Transverse colon (tissue), 4 donors: ENCODE measurements around the gene ZDHHC14. TPM values are rescaled to one million over a fixed set of nuclear protein-coding genes. Genes with fewer than 3 reads are reported as not detected.
A peak's percentile ranks its signal among the peaks of the same experiment; 100 is the strongest.
"Not testable (repeated sequence)": the region's sequence is repeated elsewhere in the genome, so short reads cannot be mapped to it uniquely, and the experiment has no call there.

Source experiments
- DNase-seq: peaks from one replicate; pipeline ENCODE4 v3.0.0-alpha.2; 2019
- H3K27ac ChIP-seq, 4 donors: fragments of 200-600 bp; sonication (generic); 2 replicates each; pipeline ENCODE4 v1.5.1; 2016 to 2018; ENCODE audit warnings: inconsistent platforms in 4 of 4
- H3K27me3 ChIP-seq: fragments of 200-600 bp; sonication (generic); 2 replicates; pipeline ENCODE4 v1.5.1; 2017; ENCODE audit warnings: inconsistent platforms
- H3K36me3 ChIP-seq, 4 donors: fragments of 200-600 bp; sonication (generic); 2 replicates each; pipeline ENCODE4 v1.5.1; 2017 to 2019; ENCODE audit warnings: inconsistent platforms in 4 of 4
- H3K4me1 ChIP-seq, 4 donors: fragments of 200-600 bp; sonication (generic); 2 replicates each; pipeline ENCODE4 v1.5.1; 2017 to 2020; ENCODE audit warnings: inconsistent platforms in 4 of 4
- H3K4me3 ChIP-seq, 4 donors: fragments of 200-600 bp; sonication (generic); 1 replicate in 1 of 4; 2 replicates in 3 of 4; pipeline versions ENCODE4 v1.5.1 to v1.6.1; 2017 to 2019; ENCODE audit warnings: inconsistent platforms in 4 of 4
- H3K9me3 ChIP-seq, 2 donors: fragments of 200-600 bp; sonication (generic); 2 replicates each; pipeline ENCODE4 v1.5.1; 2017 to 2019; ENCODE audit warnings: inconsistent platforms in 2 of 2
- EP300 ChIP-seq: sonication (generic); formaldehyde crosslinking; IDR thresholded peaks from one replicate; pipeline ENCODE4 v1.6.1; 2017; ENCODE audit warnings: antibody characterized with exemption, low read depth
- POLR2A ChIP-seq: fragments of 450-650 bp; IDR thresholded peaks from one replicate; pipeline ENCODE4 v1.6.1; 2016; ENCODE audit warnings: antibody characterized with exemption, mild to moderate bottlenecking, moderate library complexity
- POLR2AphosphoS5 ChIP-seq, 3 donors: sonication (generic); formaldehyde crosslinking; IDR thresholded peaks; one replicate each; pipeline ENCODE4 v1.6.1; 2016; ENCODE audit warnings: antibody characterized with exemption in 3 of 3
- WGBS, 2 donors: methylation state at CpG; one replicate each; pipeline ENCODE4 v1.1.5; 2018; ENCODE audit warnings: low coverage in 1 of 2; 5-methylcytosine and 5-hydroxymethylcytosine counted together
- in situ Hi-C, 4 donors: fragments of 200-750 bp; cut with MboI; loops; one replicate each; pipeline versions ENCODE4 v1.15.0 to v1.15.1; 2017; ENCODE audit warnings: low sequenced_read_pairs in 3 of 4, low pct_ligation_motif_present in 1 of 4, low pct_unique_long_range_greater_than_20kb in 1 of 4
- intact Hi-C: fragments of 100-400 bp; cut with DNase I; formaldehyde crosslinking; loops from one replicate; pipeline ENCODE4 v1.15.1; 2023; ENCODE audit warnings: low total_unique reads
- total RNA-seq, 4 donors: library from RNA; depleted of rRNA; stranded (reverse); fragments of >200 nt; gene quantifications; one replicate each; pipeline ENCODE4 v1.1.0, GENCODE V29; 2016
- TF ChIP-seq, protein P1 (sequence below), 5 experiments: fragments of 200-600 bp in 3 of 5; fragments of 450-650 bp in 2 of 5; sonication (generic) in 3 of 5; IDR thresholded peaks; 1 replicate in 2 of 5; 2 replicates in 3 of 5; pipeline ENCODE4 v1.5.1; 2016 to 2017; ENCODE audit warnings: antibody characterized with exemption in 5 of 5, inconsistent platforms in 3 of 5, mild to moderate bottlenecking in 2 of 5, moderate library complexity in 1 of 5

ZDHHC14 gene
- total RNA-seq, 4 donors from 2014 or later = 10.2 to 16.5 (median 12.5) TPM

DNA sequence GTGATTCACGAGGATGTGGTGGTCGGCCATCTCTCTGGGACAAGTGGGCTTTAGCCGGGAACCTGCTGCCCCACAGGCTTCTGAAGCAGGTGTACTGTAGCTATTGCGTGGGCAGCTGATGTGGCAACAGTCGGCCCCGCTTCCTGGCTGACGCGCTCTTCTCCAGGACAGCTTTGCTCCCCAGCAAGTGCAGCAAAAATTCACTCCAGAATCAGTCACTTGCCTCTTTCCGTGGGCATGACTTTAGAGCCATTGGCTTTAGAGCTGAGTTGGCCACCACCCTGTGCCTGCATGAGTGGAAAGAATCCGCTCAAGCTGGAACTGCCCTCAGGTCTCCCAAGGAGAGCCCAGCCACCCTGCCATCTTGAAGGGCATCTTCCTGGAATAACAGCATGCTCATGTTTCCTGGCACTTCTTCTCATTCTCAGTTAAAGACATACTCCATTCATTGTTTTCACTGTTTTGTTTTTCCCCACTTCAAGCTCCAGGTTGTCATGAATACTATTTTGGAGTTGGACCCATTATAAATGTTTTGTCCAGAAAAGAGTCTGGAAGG is 178.3 kb downstream of the ZDHHC14 start:
- Histone ChIP-seq H3K4me1 (peaks cover 0 to 23% (median 8%) of the 10 kb centered on the region in 4 donors), H3K9me3 (no peaks in the 10 kb centered on the region)
- 97 to 100% methylated on average over 1 to 10 of the region's 10 CpGs for WGBS, 2 donors

DNA sequence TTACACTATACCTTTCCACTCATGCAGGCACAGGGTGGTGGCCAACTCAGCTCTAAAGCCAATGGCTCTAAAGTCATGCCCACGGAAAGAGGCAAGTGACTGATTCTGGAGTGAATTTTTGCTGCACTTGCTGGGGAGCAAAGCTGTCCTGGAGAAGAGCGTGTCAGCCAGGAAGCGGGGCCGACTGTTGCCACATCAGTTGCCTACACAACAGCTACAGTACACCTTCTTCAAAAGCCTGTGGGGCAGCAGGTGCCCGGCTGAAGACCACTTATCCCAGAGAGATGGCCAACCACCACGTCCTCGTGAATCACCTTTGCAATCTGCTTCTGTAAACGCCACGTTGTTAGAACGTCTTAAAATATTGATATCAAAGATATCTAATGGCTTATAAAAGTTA is 179.1 kb downstream of the ZDHHC14 start:
- intact Hi-C loops, in situ Hi-C loops, H3K36me3 ChIP-seq, DNase-seq, H3K9me3 ChIP-seq, H3K27me3 ChIP-seq, H3K4me3 ChIP-seq, H3K27ac ChIP-seq: not testable (repeated sequence)
- H3K4me1 ChIP-seq = peaks cover 0 to 23% (median 8%) of the 10 kb centered on the region in 4 donors
- whole genome bisulfite sequencing, 2 donors = 97 to 99% methylated on average over 6 to 10 of the region's 10 CpGs

More for the DNA sequence above, 178.3 kb downstream of the ZDHHC14 start:
- in situ Hi-C loops = no loop called here
- TF ChIP-seq POLR2A = no peak
- TF ChIP-seq EP300 = no peak
- TF ChIP-seq, protein P1, sequence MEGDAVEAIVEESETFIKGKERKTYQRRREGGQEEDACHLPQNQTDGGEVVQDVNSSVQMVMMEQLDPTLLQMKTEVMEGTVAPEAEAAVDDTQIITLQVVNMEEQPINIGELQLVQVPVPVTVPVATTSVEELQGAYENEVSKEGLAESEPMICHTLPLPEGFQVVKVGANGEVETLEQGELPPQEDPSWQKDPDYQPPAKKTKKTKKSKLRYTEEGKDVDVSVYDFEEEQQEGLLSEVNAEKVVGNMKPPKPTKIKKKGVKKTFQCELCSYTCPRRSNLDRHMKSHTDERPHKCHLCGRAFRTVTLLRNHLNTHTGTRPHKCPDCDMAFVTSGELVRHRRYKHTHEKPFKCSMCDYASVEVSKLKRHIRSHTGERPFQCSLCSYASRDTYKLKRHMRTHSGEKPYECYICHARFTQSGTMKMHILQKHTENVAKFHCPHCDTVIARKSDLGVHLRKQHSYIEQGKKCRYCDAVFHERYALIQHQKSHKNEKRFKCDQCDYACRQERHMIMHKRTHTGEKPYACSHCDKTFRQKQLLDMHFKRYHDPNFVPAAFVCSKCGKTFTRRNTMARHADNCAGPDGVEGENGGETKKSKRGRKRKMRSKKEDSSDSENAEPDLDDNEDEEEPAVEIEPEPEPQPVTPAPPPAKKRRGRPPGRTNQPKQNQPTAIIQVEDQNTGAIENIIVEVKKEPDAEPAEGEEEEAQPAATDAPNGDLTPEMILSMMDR (IDR thresholded peaks at IDR 0.05) = no peak
- TF ChIP-seq POLR2AphosphoS5 (IDR thresholded peaks at IDR 0.05) = no peak
- DNase-seq = no peak
- H3K27me3 ChIP-seq = no peaks in the 10 kb centered on the region
- H3K36me3 ChIP-seq = no peaks in the 10 kb centered on the region
- no peak overlapping the region for H3K4me3 ChIP-seq
- no peak overlapping the region for H3K27ac ChIP-seq
- intact Hi-C loops = no loop called here

DNA sequence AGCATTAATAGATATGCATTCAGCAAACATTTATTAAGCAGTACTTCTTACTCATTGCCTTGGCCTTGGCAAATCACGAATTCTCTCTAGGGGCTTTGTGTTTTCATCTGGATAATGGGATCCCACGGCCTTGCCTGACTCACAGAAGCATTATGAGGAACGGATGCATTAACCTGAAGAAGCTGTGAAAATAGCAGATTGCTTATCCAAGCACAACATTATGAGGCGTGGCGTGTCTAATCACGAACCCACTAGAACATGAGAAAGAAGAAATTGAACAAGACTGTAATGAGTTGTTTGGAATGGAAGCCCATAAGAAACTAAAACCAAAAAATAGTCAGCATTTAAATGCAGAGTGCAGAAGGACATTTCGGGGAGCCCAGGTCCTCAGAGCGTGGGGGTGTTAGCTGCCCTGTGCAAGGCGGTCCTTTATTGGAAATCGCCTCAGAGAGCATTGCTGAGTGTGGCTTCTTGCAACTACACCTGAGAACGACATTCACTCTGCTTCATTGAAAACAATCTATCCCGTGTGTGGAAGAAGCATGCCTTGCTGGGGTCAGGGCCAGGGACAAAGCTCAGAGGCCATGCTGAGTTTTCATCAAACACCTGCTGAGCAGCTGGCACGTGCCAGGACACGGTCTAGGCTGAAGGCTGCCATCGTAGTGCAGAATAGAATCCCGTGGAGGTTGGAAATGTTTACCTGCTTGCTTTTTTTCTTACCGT is 179.9 kb downstream of the ZDHHC14 start:
- no peaks in the 10 kb centered on the region for H3K9me3 ChIP-seq
- H3K27ac ChIP-seq = peak overlapping the region in 1 of 4 donors; percentile 60
- intact Hi-C loops (no loop called here), in situ Hi-C loops (no loop called here)
- no peaks in the 10 kb centered on the region for H3K36me3 ChIP-seq
- H3K4me3 ChIP-seq = no peak overlapping the region
- peaks cover 0 to 23% (median 8%) of the 10 kb centered on the region in 4 donors for H3K4me1 ChIP-seq
- DNase-seq = no peak
- no peak for TF ChIP-seq POLR2A
- TF ChIP-seq, protein P1 (IDR thresholded peaks at IDR 0.05) = no peak
- TF ChIP-seq EP300 = no peak
- no peak for TF ChIP-seq POLR2AphosphoS5 (IDR thresholded peaks at IDR 0.05)
- no peaks in the 10 kb centered on the region for H3K27me3 ChIP-seq
- 84 to 87% methylated on average over 12 to 17 of the region's 17 CpGs for WGBS, 2 donors

DNA sequence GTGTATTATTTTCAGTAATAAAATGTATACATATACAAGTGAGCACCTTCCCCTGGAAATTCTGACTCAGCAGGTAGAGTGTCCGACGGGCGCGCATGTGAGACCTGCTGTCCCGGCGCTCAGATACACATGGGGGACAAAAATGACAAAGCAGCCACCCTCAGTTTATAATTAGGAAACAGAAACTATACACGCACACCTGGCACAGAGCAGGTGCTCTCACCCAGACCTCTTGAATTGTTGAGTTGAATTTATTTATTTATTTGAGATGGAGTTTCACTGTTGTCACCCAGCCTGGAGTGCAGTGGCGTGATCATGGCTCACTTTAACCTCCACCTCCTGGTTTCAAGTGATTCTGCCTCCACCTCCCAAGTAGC is 180.4 kb downstream of the ZDHHC14 start:
- intact Hi-C loops = no loop called here
- Histone ChIP-seq H3K27ac (peak overlapping the region in 1 of 4 donors; percentile 60), H3K4me1 (peaks cover 0 to 23% (median 8%) of the 10 kb centered on the region in 4 donors), H3K27me3 (no peaks in the 10 kb centered on the region), H3K4me3 (no peak overlapping the region), H3K9me3 (no peaks in the 10 kb centered on the region), H3K36me3 (no peaks in the 10 kb centered on the region)
- in situ Hi-C loops = no loop called here
- 80% methylated on average over 1 to 8 of the region's 8 CpGs for WGBS, 2 donors
- no peak for TF ChIP-seq POLR2AphosphoS5 (IDR thresholded peaks at IDR 0.05)
- TF ChIP-seq POLR2A = no peak
- TF ChIP-seq, protein P1 (IDR thresholded peaks at IDR 0.05) = no peak
- no peak for TF ChIP-seq EP300
- peak; percentile 41 for DNase-seq
